Myocyte (in vitro differentiated cells): ENCODE measurements around the gene ADAMTS16. TPM values are rescaled to one million over a fixed set of nuclear protein-coding genes. Genes with fewer than 3 reads are reported as not detected.
A peak's percentile ranks its signal among the peaks of the same experiment; 100 is the strongest.

Experiments
- DNase-seq: peaks from one replicate; pipeline ENCODE4 v3.0.0-alpha.2; 2012; ENCODE audit warnings: low read depth
- total RNA-seq: library from RNA; depleted of rRNA; stranded (reverse); fragments of >200 nt; gene quantifications from 2 replicates; pipeline ENCODE4 v1.2.3, GENCODE V29; 2014

The ADAMTS16 gene
- total RNA-seq, 1 donor from 2014 or later, result 0.75 TPM

DNA sequence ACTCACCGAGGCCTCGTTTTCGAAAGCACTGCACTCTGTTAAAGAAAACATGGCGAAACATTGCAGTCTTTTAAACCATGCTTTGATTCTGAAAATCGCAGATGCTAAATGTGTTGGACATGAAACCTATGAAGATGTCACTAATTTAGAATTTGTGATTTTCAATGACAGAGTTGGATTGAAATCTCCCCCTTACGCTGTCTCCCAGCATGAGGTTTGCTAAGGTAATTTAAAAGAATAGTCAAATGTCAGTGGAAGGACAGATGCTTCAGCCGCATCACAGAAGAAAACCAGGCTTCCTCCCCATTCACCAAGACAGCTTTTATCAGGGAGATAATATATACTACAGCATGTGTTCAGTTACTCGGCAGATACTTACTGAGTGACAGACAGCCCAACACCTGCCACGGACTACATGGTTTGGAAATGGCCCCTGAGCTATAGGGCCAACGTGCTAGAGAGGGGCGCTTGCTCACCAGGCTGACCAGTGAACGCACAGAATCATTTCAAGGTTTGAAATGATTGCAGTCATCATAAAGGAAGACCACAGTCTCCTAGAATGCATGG lies 136.9 kb downstream of the ADAMTS16 start:
- DNase-seq, result no peak

DNA sequence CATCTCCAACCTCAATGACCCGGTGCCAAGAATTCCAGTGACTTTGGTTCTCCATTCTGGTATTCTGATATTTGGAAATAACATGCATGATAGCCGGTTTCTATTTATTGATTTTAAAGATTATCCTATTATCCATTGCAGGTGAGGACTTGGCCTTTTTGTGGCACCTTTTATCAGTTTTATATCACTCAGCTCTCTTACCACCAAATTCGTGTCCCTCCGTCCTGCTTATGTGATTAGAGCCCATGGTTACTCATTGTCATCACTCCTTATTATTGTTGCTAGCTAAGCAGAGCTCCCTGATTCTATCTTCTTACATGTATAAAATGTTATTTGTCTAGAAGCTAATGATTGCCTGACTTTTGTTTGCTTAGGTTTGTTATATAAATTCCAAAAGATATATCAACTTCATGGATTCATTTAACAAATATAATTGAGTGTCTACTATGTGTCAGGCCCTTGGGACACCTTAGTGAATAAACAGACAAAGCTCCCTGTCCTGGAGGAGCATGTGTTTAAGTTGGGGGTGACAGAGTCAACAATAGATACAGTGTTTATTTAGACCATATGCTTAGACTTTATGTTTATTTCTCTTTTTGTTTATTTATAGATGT lies 138.2 kb downstream of the ADAMTS16 start:
- no peak for DNase-seq

DNA sequence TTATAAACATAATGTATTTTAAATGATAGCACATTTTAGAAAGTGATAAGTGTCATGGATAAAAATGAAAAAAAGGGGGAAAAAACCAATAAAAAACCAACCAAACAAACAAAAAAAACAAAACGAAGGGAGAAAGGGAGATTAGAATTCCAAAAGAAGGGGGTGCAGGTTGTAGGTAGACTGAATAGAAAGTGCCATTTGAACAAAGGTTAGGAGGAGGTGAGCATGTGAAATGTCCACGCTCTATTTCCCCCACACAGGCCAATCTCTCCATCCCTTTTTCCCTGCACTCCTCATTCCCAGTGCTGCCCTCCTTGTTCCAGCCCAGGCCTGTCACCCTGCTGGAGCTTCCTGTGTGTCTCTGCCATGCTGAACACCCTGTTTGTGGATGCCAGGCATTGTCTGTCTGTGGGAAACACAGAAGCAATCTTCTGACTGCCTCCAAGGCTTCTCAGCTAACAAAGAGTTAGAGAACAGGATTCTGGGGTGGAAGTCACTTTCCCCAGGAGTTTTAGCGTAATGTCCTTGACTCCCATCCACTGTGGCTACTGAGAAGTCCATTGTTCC lies 138.8 kb downstream of the ADAMTS16 start:
- no peak for DNase-seq

DNA sequence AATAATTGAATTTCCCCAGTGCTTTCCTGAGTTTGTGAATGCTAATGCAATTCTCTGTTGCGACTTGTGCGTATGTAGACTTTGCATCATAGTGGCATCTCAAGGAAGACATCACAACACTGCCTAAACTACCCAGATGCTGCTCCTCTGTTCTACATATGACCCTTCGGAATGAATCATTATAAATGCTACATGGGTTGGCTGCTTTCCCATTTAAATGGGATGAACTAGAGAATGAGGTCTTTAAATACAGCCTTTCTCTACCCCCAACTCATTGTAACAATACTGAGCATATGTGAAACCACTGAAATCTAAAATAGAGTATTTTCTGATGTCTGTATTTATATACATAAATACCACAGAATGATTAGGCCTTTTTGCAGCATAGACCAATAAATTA lies 145.8 kb downstream of the ADAMTS16 start:
- no peak for DNase-seq

DNA sequence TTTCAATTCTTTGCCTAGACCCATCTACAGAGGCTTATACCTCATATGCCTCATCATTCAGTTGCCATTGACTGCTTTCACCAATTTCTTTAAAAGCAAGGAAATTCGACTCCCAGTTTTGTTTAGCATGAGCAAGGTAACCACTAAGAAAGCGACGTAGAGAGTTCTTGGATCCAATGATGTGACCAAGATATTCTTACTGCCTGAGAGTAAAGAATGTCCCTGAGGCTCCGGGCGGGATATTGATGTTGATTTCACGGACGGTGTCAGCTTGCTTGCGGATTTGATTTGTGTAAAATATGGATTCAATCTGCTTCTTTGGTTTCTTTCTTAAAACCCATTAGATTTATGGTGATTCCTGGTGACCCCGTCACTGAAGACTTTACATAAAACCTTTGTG lies 147.3 kb downstream of the ADAMTS16 start:
- no peak for DNase-seq

DNA sequence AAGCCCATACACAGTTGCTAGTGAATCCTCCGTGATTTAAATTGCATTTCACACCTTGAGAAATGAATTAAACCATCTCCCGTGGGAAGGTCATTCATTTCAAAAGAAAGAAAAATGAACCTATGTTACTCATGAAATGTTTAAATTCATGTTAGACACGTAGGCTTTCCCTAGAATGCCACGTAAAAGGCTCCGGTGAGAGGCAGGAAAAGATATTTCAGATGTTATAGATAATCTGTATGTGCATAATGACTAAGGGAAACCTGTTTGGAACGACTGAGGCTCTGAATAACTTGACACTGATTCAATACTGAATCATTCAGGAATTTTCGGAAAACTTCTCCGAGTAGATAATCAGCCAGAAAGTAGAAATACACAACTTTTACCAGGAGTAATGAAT lies 148.1 kb downstream of the ADAMTS16 start:
- no peak for DNase-seq

DNA sequence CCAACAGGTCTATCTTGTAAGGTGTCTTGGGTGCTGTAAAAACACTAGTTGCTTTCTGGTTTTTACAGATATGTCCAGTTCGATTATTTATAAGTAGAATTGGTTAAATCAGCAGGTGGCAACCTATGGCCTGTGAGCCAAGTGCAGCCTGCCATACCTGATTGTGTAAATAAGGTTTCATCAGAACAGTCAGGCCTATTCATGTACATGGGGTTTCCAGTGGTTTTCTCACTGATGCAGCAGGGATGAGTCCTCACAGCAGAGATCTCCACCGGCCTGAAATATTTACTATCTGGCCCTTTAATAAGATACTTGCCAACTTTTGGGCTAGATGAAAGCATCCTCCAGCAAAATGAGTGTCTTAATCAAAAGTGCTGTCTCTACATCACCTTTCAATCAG lies 149.4 kb downstream of the ADAMTS16 start:
- DNase-seq, result no peak

DNA sequence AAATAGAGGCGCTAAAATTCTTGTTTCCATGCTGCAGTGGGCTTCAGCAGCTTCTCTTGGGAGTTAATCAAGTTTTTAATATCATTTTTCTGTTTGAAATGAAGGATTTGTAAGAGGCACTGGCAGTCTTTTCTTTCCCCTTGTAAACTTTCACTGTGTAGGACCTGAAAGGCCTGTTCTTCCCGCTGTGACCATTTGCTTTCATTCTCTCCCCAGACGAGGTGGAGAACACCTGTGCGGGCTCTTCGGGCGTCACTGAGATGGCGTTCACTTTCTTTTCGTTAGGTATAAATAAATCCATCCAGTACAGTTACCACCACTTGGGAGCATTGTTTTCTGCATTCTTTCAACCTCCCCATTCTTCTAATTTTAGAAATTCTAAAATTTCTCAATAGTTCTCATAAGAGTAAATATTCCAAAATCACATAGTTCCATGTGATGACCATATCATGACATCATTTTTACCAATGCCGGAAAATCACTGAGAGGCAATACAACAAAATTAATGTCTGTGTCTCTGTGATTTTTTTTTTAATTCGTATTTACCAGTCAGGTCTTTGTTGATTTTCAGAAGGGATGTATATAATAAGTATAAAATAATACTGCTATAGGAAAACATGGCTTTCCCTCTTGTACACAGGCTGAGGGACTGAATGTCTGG lies 150.7 kb downstream of the ADAMTS16 start:
- no peak for DNase-seq

DNA sequence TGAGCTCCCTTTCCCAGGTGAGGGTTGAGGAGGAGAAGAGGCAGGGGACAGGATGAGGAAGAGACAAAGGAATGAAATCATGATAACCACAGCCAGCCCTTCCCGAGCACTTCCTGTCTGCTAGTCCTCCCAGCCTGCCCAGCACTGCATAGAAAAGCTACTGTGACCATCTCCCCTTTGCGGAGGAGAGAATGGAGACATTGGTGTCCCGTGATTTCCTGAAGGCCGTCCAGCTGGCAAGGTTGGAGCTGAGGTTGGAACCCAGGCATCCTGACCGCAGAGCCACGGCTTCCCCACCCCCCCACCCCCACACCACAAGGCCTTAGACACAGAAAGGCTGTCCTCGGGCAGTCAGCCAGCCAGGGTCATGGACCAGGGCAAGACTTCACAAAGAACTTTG lies 151.2 kb downstream of the ADAMTS16 start:
- peak; percentile 85 for DNase-seq

DNA sequence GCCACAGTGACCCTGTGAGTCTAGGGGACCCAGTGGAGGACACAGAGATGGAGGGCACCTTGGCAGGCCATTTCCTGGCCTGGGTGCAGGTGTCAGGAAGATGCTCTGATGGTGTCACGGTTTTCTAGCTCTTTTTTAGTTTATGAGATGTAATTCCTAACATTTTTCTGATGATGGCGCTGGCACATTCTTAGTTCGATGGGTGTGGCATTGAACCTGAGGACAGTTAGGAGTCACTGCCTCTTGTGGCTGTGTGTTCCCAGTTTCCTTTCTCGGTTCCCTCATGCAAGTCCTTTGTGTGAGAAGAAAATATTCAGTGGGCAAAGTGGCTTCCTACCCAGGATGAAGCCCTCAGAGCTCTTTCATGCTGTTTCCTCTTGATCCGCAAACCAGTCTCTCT lies 152.9 kb downstream of the ADAMTS16 start:
- DNase-seq, result no peak

DNA sequence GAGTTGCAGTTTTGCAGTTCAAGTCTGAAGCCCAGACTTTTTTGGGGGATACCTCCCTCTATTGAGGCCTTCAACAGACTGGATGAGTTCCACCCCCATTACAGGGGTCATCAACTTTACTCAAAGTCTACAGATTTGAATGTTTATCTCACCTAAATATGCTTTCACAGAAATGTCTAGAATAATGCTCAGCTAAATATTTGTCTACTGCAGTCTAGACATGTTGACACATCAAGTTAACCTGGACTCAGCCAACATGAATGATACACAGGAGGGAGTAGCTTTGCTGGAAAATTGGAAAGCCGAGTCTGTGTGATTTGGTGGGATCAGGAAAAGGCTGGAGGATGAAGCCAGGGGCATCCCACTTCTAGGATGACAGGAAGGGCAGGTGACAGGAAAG lies 154.3 kb downstream of the ADAMTS16 start:
- no peak for DNase-seq

DNA sequence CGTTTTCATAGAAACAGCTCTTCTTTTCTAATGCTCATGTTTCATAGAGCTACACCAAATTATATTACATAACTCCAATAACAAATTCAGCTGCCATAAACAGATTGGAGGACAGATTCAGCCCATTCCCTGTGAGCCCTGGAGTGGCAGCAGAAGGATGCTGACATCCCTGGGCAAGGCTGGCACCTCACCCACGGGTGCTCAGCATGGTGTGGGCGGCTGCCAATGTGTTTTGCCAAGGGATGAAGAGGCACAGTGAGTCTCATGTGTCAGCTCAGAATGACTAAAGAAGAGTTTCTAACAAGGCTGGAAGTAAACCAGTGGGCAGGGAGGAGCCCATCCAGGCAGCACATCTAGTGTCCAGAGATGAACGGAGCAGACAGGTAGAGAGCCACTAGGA lies 155.2 kb downstream of the ADAMTS16 start:
- DNase-seq, result no peak

DNA sequence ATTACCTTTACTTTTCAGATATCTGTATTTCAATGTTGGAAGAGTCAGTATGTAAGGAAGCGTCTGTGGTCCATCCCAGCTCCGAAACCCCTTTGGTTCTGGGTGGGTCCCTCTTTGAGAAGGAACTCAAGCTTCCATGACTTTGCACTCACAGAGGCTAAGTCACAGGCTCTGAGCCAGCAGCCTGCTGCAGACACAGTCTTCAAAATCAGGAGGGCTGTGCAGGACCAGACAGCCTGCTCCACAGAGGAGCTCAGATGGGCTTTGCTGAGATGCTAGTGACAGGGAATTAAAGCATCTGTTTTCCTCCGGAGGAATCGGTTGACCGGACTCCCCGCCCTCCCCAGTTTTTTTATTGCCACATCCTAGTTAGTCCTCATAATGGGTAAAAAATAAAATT lies 155.9 kb downstream of the ADAMTS16 start:
- DNase-seq, result no peak

DNA sequence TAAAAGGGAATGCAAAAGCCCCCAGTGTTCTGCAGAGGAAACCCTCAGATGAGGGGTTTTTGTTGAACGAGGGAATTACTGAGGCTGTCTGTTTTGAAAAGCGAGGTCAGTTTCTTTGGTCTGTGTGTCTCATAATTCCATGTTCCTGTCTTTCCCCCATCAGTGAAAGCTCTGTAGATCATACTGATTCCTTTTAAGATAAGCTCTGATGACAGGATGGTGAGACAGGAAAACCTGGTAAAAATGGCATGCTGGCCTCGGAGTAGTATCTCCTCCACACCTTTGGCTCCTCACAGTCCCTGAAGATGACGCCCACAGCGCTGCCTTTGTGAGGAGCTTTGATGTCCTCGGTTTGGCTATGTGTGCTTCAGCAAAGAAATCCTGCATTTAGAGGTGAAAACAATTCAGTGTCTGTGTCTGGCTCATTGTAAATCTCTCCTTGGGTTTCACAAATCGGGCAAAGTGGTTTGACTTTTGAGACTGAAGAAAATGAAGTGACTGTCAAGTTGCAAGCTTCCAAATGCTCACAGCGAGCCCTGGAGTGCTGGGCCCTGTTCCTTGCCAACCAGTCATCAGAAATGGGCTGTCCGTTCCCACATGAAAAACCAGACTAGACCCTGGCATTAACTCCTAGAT lies 157.4 kb downstream of the ADAMTS16 start:
- DNase-seq, result no peak

DNA sequence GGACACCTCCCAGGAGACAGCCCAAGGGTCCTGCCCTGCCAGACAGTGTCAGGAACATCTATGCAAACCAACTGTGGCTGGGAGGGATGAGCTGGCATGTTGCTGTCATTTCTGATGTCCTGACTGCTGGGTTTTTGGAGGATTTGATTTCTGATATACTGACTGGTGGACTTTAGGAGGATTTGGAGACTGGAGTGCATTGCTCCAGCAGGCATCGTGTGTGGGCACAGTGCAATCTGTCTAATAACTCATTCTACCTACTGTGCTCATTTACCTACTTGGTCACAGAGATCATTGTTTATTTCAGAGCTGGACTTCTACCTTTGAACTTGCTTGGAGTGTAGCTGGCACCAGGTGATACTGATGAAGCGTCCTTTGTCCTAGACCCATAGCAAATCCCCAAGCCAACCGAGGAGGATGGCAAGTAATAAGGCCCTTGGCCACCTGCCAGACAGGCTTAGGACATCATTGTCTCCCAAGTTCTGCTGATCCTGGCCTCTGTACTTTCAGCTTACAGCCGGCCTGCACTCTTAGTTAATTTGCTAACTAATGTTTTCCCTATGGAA lies 158.0 kb downstream of the ADAMTS16 start:
- no peak for DNase-seq

DNA sequence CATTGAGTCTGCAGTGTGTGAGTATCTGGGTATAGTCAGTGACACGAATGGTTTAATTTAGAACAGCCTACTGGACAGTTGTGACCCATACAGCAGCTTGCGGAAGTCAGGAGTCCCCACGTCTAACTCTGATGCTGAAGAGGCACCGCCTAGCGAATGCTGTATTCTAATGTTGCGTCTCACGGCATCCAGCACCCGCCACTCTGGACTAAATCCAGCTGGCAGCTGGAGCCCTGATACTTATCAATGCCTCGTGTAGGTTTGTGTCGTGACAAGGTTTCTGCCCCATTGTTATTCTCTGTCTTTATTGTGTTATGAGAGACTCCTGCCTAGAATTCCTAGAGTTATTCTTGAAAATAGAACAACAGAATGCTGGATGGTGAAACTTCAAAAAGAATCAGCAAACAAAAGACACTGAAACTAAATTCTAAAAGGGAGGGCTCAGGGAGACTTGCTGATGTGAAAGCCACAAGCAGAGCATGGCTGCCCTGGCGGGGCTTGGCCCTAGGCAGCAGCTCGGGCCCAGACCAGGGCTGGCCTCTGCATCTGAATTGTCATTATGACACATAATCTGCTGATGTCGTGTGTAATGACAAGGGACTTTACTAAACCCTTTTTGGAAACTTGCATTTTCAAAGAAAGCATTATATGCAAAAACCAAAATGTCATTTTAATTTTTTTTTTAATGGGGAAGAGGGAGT lies 158.9 kb downstream of the ADAMTS16 start:
- DNase-seq, result no peak

DNA sequence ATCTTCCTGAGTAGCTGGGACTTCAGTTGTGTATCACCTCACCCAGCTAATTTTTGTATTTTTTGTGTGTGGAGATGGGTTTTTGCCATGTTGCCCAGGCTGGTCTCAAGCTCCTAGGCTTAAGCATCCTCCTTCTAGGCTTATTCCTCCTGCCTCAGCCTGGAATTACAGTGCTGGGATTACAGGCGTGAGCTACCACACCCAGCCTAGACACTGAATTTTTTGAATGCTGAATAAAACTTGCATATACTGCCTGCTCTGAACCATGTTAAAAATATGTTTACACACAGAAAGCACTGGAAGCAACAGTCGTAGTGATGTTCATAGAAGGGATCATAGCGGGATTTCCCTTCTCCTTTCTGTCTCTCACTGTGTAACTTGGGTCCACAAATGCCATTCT lies 161.0 kb downstream of the ADAMTS16 start:
- no peak for DNase-seq

DNA sequence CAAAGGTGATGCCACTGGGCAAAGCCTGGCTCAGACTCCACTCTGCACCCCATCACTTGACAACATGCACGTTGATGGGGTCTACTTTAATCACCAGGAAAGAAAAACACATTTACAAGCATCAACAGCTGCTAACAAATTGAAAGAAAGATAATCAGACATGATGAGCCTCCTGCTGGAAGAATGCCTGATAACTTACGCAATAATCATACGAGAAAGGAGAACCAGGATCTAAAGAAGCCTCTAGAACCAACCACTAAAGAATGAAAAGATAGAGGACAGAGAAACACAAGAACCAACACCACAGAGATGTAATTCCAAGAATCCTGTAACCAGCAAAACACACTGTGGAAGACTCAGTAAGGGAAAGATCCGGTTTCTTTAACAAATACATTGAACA lies 162.1 kb downstream of the ADAMTS16 start:
- DNase-seq, result no peak

DNA sequence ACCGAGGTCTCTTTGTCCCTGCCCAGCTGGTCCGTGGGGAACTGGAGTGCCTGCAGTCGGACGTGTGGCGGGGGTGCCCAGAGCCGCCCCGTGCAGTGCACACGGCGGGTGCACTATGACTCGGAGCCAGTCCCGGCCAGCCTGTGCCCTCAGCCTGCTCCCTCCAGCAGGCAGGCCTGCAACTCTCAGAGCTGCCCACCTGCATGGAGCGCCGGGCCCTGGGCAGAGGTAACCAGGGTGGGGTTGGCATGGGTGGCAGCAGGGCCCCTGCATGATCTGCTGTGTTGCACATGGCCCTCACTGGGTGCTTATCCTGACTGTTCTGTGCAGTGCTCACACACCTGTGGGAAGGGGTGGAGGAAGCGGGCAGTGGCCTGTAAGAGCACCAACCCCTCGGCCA lies 163.1 kb downstream of the ADAMTS16 start:
- no peak for DNase-seq

DNA sequence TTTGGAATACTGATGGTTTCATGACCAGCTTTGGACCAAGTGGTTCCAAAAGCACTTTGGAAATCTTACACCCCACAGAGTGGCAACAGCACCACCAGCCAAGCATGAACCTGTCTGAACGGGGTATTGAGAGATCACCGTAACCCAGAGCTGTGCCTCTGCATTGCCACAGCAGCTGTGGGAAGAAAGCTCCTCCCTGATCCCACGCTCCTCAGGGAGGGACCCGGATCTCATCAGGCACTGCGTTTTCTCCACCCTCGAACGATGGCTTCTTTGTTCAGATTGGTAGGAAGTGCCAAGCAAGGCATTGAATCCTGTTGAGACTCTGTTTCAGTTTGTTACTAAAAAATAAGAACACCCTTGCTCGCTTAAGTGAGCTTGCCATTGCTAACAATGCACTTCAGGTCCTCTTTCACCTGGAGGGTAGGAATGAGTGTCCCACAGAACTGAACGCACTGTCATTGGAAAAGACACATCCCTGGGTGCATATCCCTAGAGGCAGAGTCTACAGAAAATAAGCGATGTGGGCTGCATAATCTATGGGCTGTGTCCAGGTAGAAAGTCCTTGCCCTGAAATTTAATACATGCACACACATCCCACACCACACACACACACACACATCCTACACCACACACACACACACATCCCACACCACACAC lies 164.4 kb downstream of the ADAMTS16 start:
- peak; percentile 44 for DNase-seq

DNA sequence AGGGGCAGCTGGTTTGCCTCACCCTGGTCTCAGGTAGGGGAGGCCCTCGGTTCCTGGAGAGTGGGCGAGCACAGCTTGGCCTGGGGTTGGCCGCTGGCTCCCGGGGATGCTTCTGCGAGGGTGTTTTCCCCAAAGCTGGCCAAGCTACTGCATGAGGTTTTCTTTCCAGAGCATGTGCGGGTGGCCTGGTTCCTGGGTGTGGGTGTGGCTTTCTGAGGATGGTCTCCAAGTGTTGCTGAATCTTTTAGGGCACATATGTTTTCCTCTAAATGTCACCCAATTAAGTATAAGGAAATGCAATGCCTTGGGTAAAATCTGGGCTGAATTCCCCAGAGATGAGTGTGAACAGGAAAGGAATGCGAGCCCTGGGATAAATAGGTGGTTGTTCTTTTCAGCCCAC lies 166.6 kb downstream of the ADAMTS16 start:
- no peak for DNase-seq
